Spleen (tissue), 13 donors: ENCODE measurements around the gene EEIG1. TPM values are rescaled to one million over a fixed set of nuclear protein-coding genes. Genes with fewer than 3 reads are reported as not detected.

Experiments used
- DNase-seq: peaks from one replicate; pipeline ENCODE4 v3.0.0-alpha.2; 2020
- H3K27ac ChIP-seq, 8 donors: fragments of 200-600 bp; sonication (generic) in 7 of 8; 1 replicate in 4 of 8; 2 replicates in 4 of 8; pipeline versions ENCODE4 v1.5.0 to v1.8.0; 2016 to 2021; ENCODE audit warnings: inconsistent platforms in 4 of 8, mild to moderate bottlenecking in 4 of 8, moderate library complexity in 1 of 8
- H3K27me3 ChIP-seq, 7 donors: fragments of 200-600 bp; sonication (generic) in 6 of 7; replicated peaks in 1 of 7; 1 replicate in 4 of 7; 2 replicates in 3 of 7; pipeline versions ENCODE4 v1.5.0 to v1.8.0; 2016 to 2021; ENCODE audit warnings: inconsistent platforms in 3 of 7, mild to moderate bottlenecking in 1 of 7
- H3K36me3 ChIP-seq, 6 donors: fragments of 200-600 bp; sonication (generic) in 5 of 6; 1 replicate in 4 of 6; 2 replicates in 2 of 6; pipeline versions ENCODE4 v1.5.0 to v1.8.0; 2016 to 2021; ENCODE audit warnings: inconsistent platforms in 2 of 6
- H3K4me1 ChIP-seq, 6 donors: fragments of 200-600 bp; sonication (generic) in 5 of 6; 1 replicate in 3 of 6; 2 replicates in 3 of 6; pipeline versions ENCODE4 v1.5.0 to v1.8.0; 2016 to 2021; ENCODE audit warnings: inconsistent platforms in 3 of 6
- H3K4me3 ChIP-seq, 8 donors: fragments of 200-600 bp; sonication (generic) in 7 of 8; 1 replicate in 4 of 8; 2 replicates in 4 of 8; pipeline versions ENCODE4 v1.5.0 to v1.8.0; 2016 to 2021; ENCODE audit warnings: inconsistent platforms in 4 of 8, mild to moderate bottlenecking in 4 of 8, moderate library complexity in 2 of 8
- H3K9me3 ChIP-seq, 8 donors: fragments of 200-600 bp; sonication (generic) in 7 of 8; 1 replicate in 4 of 8; 2 replicates in 4 of 8; pipeline versions ENCODE4 v1.5.0 to v1.8.0; 2016 to 2021; ENCODE audit warnings: inconsistent platforms in 4 of 8
- POLR2A ChIP-seq, 3 donors: fragments of 450-650 bp; IDR thresholded peaks; one replicate each; pipeline ENCODE4 v1.5.1; 2017; ENCODE audit warnings: antibody characterized with exemption in 3 of 3, mild to moderate bottlenecking in 1 of 3
- POLR2AphosphoS5 ChIP-seq, 3 donors: sonication (generic); formaldehyde crosslinking; IDR thresholded peaks; one replicate each; pipeline ENCODE4 v1.5.1; 2017; ENCODE audit warnings: antibody characterized with exemption in 3 of 3
- WGBS, 5 donors: extraction: QIAGEN DNeasy Blood & Tissue Kit in 3 of 5; methylation state at CpG; one replicate each; pipeline versions ENCODE4 v1.1.5 to v1.1.7; 2013 to 2018; 5-methylcytosine and 5-hydroxymethylcytosine counted together
- intact Hi-C: fragments of 100-400 bp; cut with DNase I; formaldehyde crosslinking; loops from one replicate; pipeline ENCODE4 v1.15.0; 2023; ENCODE audit warnings: low total_unique reads
- long read RNA-seq, 2 donors: transcript quantifications; one replicate each; lab custom pipeline, GENCODE V29; 2026
- polyA plus RNA-seq, 3 donors: library from polyadenylated mRNA; stranded (reverse); fragments of 200-250 nt; gene quantifications; one replicate each; pipeline ENCODE4 v1.2.1, GENCODE V29; 2013
- total RNA-seq, 7 donors: library from RNA; depleted of rRNA in 3 of 7; stranded (reverse); fragments of >200 nt in 3 of 7; fragmentation: NEBNext Ultra II Directional in 4 of 7; extraction: Animal tissue kit (Norgen Biotek cat#: 25700) in 4 of 7; gene quantifications; one replicate each; pipeline versions ENCODE4 v1.1.0 to v1.2.1, GENCODE V29; 2016 to 2021
- TF ChIP-seq, protein P1 (sequence below), 11 experiments: fragments of 200-600 bp in 7 of 11; fragments of 450-650 bp in 4 of 11; sonication (generic) in 4 of 11; IDR thresholded peaks in 8 of 11; conservative IDR thresholded peaks in 3 of 11; 1 replicate in 7 of 11; 2 replicates in 4 of 11; pipeline versions ENCODE4 v1.4.0 to v1.8.0; 2016 to 2021; ENCODE audit warnings: antibody characterized with exemption in 11 of 11, inconsistent platforms in 4 of 11, mild to moderate bottlenecking in 1 of 11
- donor health status: healthy with polysubstance abuse.
- donor health status: DM: no; HTN: no; CAD: no; lungs with moderate emphysema.
- donor health status: DM: no; HTN: no; CAD: no.
- donor health status: Bipolar disorder and iron deficiency.
- donor health status: healthy.
- donor health status: DM: no; HTN: no; CAD: no.
- donor health status: DM: yes; HTN: yes; CAD: no.

EEIG1 gene
- total RNA-seq (100 to 1,000 TPM in 1 of 7 donors, 10 to 100 TPM in 6; 27.3 to 102 (median 72.8) TPM), polyA plus RNA-seq (10 to 100 TPM; 28.6 to 39.6 (median 29.0) TPM)
- long read RNA-seq, donor 1, full-length matches to known transcripts = 3 of 18 reads
- long read RNA-seq, donor 1, partial matches to known transcripts = 15 of 18 reads
- long read RNA-seq, donor 1, other reads (novel, unspliced or antisense) = 0 of 18 reads
- long read RNA-seq, donor 2, full-length matches to known transcripts = 4 of 4 reads
- long read RNA-seq, donor 2, partial matches to known transcripts = 0 of 4 reads
- long read RNA-seq, donor 2, other reads (novel, unspliced or antisense) = 0 of 4 reads

DNA sequence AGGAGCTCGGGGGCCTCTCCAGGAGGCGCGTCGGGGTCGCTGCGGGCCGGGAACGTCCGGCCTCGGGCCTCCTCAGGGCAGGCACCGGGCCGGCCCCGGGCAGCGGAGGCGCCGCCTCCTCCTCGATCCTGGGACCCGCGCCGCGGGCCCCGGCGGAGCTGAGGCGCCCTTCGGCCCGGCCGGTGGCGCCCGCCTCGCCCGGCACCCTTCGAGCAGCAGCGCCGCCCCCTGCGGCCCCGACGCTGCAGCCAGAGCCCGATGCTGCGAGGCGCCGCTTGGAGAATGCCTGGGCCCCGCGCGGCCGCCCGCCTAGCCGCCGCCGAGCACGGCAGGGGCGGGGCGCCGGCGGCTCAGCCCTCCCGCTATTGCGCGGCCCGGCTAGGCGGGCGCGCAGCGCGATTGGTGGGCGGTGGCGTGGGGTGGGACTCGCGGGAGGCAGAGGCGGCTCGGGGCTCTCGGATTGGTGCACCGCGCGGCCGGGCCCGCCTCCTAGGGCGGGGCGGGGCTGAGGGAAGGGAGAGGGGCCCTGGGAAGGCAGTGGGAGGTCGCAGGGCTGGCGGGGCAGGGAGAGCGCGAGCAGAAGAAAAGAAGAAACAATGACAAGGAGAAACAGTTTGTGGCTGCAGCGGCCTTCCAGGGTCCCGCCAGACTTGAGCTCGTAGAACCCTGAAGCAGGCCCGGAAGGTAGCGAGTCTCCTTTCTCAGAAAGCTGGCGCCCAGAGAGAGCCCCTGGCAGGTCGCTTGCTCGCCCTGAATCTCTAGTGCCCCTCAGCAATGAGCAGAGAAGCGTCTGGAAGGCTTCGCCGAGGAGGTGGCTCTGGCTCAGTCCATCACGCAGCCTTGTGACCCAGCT lies at the start of gene EEIG1:
EEIG1 (minus strand) TSS at position 284 of the 853 bp plus-strand sequence. CDS start 852 bp downstream, outside the sequence.
- H3K9me3 ChIP-seq = no peaks in the 10 kb centered on the region
- H3K27ac ChIP-seq = peak within 1 kb of the TSS; percentile 81 to 94 (median 88)
- DNase-seq = peak; percentile 99
- TF ChIP-seq POLR2A (IDR thresholded peaks at IDR 0.05) (peak in 2 of 3 donors; percentile 41 to 59), POLR2AphosphoS5 (IDR thresholded peaks at IDR 0.05) (peak; percentile 89 to 91 (median 90))
- TF ChIP-seq, protein P1, sequence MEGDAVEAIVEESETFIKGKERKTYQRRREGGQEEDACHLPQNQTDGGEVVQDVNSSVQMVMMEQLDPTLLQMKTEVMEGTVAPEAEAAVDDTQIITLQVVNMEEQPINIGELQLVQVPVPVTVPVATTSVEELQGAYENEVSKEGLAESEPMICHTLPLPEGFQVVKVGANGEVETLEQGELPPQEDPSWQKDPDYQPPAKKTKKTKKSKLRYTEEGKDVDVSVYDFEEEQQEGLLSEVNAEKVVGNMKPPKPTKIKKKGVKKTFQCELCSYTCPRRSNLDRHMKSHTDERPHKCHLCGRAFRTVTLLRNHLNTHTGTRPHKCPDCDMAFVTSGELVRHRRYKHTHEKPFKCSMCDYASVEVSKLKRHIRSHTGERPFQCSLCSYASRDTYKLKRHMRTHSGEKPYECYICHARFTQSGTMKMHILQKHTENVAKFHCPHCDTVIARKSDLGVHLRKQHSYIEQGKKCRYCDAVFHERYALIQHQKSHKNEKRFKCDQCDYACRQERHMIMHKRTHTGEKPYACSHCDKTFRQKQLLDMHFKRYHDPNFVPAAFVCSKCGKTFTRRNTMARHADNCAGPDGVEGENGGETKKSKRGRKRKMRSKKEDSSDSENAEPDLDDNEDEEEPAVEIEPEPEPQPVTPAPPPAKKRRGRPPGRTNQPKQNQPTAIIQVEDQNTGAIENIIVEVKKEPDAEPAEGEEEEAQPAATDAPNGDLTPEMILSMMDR (IDR thresholded peaks at IDR 0.05 in 8 of 11, conservative IDR thresholded peaks at IDR 0.05 in 3 of 11) = no peak
- H3K4me3 ChIP-seq = peak within 1 kb of the TSS; percentile 65 to 94 (median 80)
- peaks cover 27 to 82% (median 65%) of the 10 kb centered on the region in 6 donors for H3K4me1 ChIP-seq
- intact Hi-C loops = no loop called here
- WGBS, 5 donors = 1 to 2% (median 1%) methylated on average over 40 to 93 of the region's 93 CpGs
- no peaks in the 10 kb centered on the region for H3K36me3 ChIP-seq
- peaks cover 0 to 12% (median 0%) of the 10 kb centered on the region in 7 donors for H3K27me3 ChIP-seq

GRCh38 chr9:128027705-128028104 lies 46.9 kb upstream of the EEIG1 start:
- peaks cover 47 to 100% (median 91%) of the 10 kb centered on the region in 6 donors for H3K4me1 ChIP-seq
- H3K36me3 ChIP-seq = no peaks in the 10 kb centered on the region
- no peaks in the 10 kb centered on the region for H3K27me3 ChIP-seq
- no peaks in the 10 kb centered on the region for H3K9me3 ChIP-seq
- intact Hi-C loops = no loop called here
- WGBS, 5 donors = 72 to 93% (median 84%) methylated on average over 4 of the region's 4 CpGs
- no peak for DNase-seq
- no peak for TF ChIP-seq POLR2AphosphoS5 (IDR thresholded peaks at IDR 0.05)
- no peak for TF ChIP-seq POLR2A (IDR thresholded peaks at IDR 0.05)
- TF ChIP-seq, protein P1 (IDR thresholded peaks at IDR 0.05 in 8 of 11, conservative IDR thresholded peaks at IDR 0.05 in 3 of 11) = no peak
- H3K4me3 ChIP-seq = no peak overlapping the region
- H3K27ac ChIP-seq = peak overlapping the region; percentile 71 to 93 (median 87)

DNA sequence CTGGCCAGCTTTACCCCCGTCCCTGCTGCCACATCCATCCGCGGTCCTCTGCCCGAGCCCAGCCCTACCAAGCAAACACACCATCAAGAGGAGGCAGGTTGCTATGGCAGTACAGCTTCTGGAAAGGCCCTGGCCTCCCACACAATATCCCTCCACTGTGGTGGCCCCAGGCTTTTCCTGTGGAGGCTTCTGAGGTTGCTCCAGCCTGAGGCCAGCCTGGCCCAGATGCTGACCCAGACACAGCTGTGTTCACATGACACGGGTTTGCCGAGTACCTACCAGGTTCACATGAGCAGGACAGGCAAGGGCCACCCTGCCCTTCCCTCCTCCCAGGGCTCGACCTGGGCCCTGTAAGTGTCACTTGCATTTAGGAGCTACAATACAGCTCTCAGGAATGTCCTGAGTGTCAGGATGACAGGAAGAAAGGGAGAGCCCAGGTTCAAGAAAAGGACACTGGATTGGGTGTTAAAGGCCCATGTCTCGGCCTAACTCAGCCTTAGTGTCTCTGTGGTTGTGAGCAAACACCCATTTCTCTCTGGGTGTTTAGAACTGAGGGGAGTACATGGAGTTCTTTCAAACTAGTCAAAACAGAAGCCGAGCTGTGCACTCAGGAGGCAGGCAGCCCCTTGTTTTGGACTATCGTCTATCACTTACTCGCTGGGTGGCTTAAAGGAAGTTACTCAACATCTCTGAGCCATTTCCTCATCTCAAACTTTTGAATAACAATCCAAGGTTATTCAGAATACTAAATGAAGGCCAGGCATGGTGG lies 46.2 kb upstream of the EEIG1 start:
- intact Hi-C loops = no loop called here
- Histone ChIP-seq H3K36me3 (no peaks in the 10 kb centered on the region), H3K4me1 (peaks cover 55 to 100% (median 91%) of the 10 kb centered on the region in 6 donors), H3K4me3 (peak overlapping the region in 1 of 8 donors; percentile 52), H3K27ac (peak overlapping the region; percentile 71 to 93 (median 87)), H3K27me3 (no peaks in the 10 kb centered on the region), H3K9me3 (no peaks in the 10 kb centered on the region)
- TF ChIP-seq POLR2A (IDR thresholded peaks at IDR 0.05) (no peak), POLR2AphosphoS5 (IDR thresholded peaks at IDR 0.05) (peak in 1 of 3 donors; percentile 57)
- TF ChIP-seq, protein P1 (IDR thresholded peaks at IDR 0.05 in 8 of 11, conservative IDR thresholded peaks at IDR 0.05 in 3 of 11) = no peak
- 26 to 49% (median 38%) methylated on average over 7 to 11 of the region's 11 CpGs for WGBS, 5 donors
- peak; percentile 82 for DNase-seq
